GM21528 (cell line): Measurements from ENCODE around the gene RNF166.
A peak's percentile ranks its signal among the peaks of the same experiment; 100 is the strongest.

ENCODE experiments used
- ATAC-seq: cut with Tn5 transposase; IDR thresholded peaks from one replicate; pipeline ENCODE4 v1.9.1; 2021; ENCODE audit warnings: mild to moderate bottlenecking, moderate library complexity; ENCODE audit not compliant: unreplicated experiment, low FRiP score

Gene RNF166

GRCh38 chr16:88695218-88695617 is 11.0 kb downstream of the RNF166 start:
- ATAC-seq = no peak

DNA sequence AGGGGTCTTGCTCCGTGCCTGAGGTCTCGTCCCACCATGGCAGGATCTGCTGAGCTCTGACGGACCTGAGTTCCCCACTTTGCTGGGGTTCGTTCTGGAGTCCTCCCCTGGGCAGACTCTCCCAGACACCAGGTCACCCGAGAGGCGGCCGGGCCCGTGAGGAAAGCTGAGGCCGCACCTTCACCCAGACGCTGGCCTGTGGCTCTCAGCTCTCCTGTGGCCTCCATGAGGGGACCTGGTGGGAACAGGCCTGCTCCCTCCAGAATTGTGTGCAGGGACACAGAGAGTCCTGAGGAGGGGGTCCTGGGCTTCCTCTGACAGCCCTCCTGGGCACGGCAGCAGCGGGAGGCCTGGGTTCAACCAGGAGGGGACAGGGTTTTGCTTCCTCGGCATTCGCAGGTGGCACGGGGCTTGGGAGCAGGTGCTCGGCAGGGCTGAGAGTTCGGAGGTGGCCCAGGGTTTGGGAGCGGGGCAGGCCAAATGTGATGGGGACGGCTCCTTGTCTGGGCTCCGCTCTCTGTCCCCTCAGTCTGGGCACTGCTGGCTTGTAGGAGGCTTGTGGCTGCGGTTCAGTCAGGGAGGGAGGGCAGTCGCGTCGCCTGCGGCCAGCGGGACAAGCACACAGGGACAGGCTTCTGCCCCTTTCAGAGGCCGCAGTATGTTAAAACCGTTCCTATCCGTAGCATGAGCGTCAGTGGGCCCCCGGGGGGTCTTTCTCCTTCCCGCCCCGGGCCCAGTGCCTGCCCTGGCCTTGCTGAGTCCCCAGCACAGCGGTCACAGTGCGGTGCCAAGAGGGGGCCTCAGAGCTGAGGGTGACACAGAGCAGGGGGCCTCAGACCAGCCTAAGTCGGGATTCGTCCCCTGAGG is 11.8 kb downstream of the RNF166 start:
- no peak for ATAC-seq

- ATAC-seq = no peak
These were observed 12.6 kb downstream of the RNF166 start for GRCh38 chr16:88693420-88694177.

GRCh38 chr16:88692861-88693260 is 13.3 kb downstream of the RNF166 start:
- no peak for ATAC-seq

- no peak for ATAC-seq
These were observed 14.2 kb downstream of the RNF166 start for GRCh38 chr16:88691924-88692560.

- no peak for ATAC-seq
These were observed 14.9 kb downstream of the RNF166 start for GRCh38 chr16:88691129-88691813.

- ATAC-seq = no peak
These were observed 15.7 kb downstream of the RNF166 start for GRCh38 chr16:88690341-88691128.

- no peak for ATAC-seq
These were observed 18.0 kb downstream of the RNF166 start for GRCh38 chr16:88688013-88688778.

DNA sequence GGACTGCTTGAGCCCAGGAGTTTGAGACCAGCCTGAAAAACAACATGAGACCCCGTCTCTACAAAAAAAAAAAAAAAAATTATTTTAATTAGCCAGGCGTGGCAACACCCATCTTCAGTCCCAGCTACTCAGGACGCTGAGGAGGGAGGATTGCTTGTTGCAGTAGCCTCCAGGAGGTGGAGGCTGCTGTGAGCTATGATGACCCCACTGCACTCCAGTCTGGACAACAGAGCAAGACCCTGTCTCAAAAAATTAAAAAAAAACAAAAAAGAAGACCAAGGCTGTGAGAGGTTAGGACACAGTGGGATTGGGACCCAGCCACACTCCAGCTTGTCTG is 18.6 kb downstream of the RNF166 start:
- no peak for ATAC-seq

DNA sequence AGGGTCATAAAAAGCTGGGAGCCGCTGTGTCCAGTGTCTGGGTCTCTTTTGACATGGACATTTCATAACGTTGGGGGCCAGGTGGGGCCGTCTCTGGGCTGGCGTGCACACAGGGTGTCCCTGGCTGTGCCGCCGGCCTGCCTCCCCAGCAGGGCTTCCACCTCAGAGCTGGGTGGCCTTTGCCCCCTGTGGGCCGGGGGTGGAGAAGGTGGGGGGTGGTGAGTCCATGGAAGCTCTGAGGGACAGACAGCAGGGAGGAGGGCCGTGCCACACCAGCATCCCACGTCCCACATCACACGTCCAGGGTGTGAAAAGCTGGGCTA is 19.0 kb downstream of the RNF166 start:
- ATAC-seq = no peak

DNA sequence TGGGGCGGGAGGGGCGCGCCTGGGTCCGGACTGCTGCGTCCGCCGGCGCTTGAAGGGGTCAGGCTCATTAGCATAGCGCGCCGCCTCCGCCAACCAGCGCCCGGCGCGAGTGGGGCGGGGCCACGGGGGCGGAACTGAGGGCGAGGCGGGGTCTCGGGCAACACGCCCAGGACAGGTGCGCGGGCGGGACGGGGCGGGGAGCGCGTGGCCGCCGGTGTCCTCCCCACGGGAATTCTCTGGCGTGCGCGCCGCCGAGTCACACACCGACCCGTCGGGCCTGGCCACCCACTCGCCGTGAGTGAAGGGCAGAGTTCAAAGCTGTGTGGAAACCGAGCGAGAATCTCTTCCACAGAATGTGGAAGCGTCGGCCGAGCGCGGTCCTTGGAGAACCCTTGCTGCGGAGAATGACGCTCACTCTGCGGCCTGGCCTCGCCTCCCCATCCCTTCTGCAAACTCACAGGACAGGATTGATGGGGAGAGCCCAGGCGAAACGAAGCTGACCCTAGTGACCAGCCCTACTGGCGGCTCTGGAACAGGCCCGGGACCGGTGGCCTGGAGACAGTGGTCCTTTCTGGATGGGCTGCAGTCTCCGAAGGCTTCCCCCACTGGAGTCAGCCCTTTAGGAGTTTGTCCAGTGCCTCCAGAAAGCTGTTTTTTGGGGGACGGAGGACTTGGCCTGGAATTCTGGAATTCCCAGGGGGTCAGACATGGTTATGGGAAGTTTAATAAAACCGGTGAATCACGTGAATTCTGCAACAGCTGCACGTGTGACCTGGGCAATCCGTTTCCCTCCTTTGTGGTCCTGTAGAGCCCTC is 19.6 kb downstream of the RNF166 start, which contains the start of gene SNAI3:
Gene SNAI3, minus strand, starts transcription at position 69 of the 815 bp plus-strand sequence. CDS start 101 bp downstream, outside the sequence.
- ATAC-seq = peak; percentile 50

DNA sequence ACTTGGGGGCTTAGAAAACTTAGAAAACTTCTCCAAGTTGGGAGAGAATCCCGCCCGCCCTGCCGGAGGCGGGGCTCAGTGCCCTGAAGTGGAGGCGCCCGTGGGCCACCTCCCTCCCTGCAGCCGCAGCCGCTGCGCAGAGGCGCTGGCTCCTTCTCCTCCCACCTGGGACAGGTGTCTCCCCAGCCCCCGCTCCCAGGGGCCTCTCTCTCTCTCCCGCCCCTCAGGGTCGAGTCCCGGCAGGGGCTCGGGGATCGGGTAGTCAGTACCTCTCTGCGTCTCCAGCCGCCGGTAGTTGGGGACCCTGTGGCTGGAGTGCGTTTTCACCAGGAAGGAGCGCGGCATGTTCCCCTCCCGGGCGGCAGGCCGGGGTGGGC is 20.2 kb downstream of the RNF166 start:
- ATAC-seq = no peak

DNA sequence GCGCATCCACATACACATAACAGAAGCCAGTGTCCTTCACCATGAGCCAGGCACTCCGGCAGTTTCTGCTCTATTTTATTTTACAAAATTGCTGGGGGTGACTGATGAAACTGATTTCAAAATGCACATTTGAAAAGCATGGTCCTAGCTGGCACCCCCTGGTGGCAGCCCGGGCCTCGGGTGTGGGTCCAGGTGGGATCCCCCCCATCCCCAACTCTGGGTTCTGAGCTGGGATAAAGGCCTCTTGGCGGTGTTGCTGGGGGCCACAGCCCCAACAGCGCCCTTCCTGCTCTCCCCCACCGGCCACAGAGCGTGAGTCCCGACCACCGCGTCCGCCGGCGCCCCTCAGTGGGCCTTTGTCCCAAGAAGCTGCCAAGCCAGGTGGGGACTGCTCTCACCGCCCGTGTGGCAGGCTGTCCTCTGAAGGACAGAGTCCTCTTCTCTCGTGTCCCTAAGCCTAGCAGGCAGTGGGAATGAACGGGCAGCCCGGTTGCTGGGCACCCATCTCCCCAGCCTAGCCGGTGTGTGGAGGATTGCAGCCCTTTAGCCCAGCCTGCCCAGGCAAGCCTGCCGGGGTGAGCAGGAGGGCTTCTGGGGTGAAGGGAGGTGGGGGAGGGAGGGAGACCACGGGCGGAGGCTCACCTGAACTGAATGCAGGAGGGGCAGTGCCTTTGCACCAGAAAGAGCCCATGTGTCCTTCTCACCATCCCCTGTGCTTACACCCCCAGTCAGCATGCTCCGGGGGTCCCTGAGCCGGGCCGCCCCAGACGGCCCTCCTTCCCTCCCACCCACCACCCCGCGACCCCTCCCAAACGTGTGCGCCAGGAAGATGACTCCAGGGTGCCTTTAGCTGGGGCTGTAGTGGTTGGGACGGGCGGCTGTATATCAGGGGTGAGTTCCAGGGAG is 20.8 kb downstream of the RNF166 start:
- ATAC-seq = no peak

- ATAC-seq = no peak
These were observed 21.5 kb downstream of the RNF166 start for GRCh38 chr16:88684569-88685155.

GRCh38 chr16:88681709-88682451 is 24.3 kb downstream of the RNF166 start:
- peak; percentile 65 for ATAC-seq

DNA sequence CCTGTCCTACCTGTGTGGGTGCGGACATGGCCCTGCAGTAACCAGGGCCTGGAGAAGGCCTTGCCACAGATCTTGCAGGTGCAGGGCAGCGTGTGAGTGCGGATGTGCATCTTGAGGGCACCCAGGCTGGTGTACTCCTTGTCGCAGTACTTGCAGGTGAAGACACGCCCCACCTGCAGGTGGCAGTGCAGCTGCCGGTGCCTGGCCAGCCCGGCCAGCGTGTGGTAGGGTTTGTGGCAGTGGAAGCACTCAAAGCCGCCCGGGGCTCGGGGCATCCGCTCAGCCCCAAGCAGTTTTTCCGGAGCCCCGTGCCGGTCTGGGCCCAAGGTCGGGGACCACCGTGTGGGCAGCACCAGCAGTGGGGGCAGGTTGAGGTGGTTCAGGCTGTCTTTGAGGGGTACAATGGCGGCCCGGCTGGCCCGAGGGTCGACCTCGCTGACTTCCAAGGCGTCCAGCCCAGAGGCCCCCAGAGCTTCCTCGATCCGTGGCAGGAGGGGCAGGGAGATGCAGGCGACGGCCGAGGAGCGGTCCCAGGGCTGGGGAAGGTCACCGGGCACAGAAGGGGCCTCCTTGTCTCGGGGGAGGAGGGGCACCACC is 25.0 kb downstream of the RNF166 start:
- ATAC-seq = no peak
